ENCODE data around the gene DOC2B. TPM values are rescaled to one million over a fixed set of nuclear protein-coding genes. Genes with fewer than 3 reads are reported as not detected.

DOC2B gene
- total RNA-seq, 1 experiment from 2014 or later, result 15.2 TPM

- ATAC-seq (no peak), DNase-seq (ENCODE audit: low read depth, low spot score) (no peak)
- TF ChIP-seq EGR1 (IDR thresholded peaks at IDR 0.05; ENCODE audit: low read depth) (no peak), YY1 (IDR thresholded peaks at IDR 0.05; ENCODE audit: extremely low read depth, insufficient replicate concordance, low read depth, low read length) (no peak), RAD21 (IDR thresholded peaks at IDR 0.05; ENCODE audit: low read depth) (no peak), CEBPB (IDR thresholded peaks at IDR 0.05; ENCODE audit: low read depth) (no peak), CBX3 (IDR thresholded peaks at IDR 0.05; ENCODE audit: low read depth) (no peak), SRF (IDR thresholded peaks at IDR 0.05; ENCODE audit: low read depth) (no peak), ELF1 (IDR thresholded peaks at IDR 0.05; ENCODE audit: borderline replicate concordance, low read depth) (no peak), JUND (IDR thresholded peaks at IDR 0.05) (no peak)
- ChIA-PET RAD21 (ENCODE audit: low non-redundant PET in 1 of 2, low total read pairs in 2 of 2, uncharacterized antibody in 2 of 2, unreplicated experiment in 2 of 2) (no interaction called here), POLR2A (no interaction called here), CTCF (no interaction called here)
- H3K27ac ChIP-seq (ENCODE audit: low read depth, low read length), result no peak overlapping the region
- H3K4me1 ChIP-seq (ENCODE audit: control insufficient read depth in 1 of 2, insufficient read depth in 2 of 2, low read length in 2 of 2), result peaks cover 7 to 9% of the 10 kb centered on the region in 2 experiments; a peak in 3 of 4 replicates
- H3K4me3 ChIP-seq (replicated peaks in 1 of 2; ENCODE audit: low read depth in 1 of 2, low read length in 2 of 2), result no peak overlapping the region
- no peaks in the 10 kb centered on the region for H4K20me1 ChIP-seq (ENCODE audit: insufficient read depth)
- H3K36me3 ChIP-seq (ENCODE audit: control insufficient read depth in 1 of 2, insufficient read depth in 2 of 2, low read length in 2 of 2), result no peaks in the 10 kb centered on the region
- no peak overlapping the region for H3K9ac ChIP-seq (ENCODE audit: low read length)
- intact Hi-C loops (cut with micrococcal nuclease), result no loop called here
- no peak overlapping the region for H2AFZ ChIP-seq (ENCODE audit: low read depth, low read length, poor library complexity, severe bottlenecking)
- H3K9me3 ChIP-seq (ENCODE audit: control insufficient read depth in 1 of 2, insufficient read depth in 1 of 2, low read depth in 1 of 2, low read length in 2 of 2), result no peaks in the 10 kb centered on the region
- BruUV-seq (replicated peaks), result no TSS peak
- no peaks in the 10 kb centered on the region for H3K79me2 ChIP-seq (ENCODE audit: insufficient read depth, low read length)
- H3K27me3 ChIP-seq (ENCODE audit: insufficient read depth, low read length), result no peaks in the 10 kb centered on the region
- H3K9me2 ChIP-seq (ENCODE audit: insufficient read depth), result no peaks in the 10 kb centered on the region
- H3K4me2 ChIP-seq (ENCODE audit: low read length), result no peak overlapping the region
These were observed 4.1 kb upstream of the DOC2B start for GRCh38 chr17:185445-186138.

DNA sequence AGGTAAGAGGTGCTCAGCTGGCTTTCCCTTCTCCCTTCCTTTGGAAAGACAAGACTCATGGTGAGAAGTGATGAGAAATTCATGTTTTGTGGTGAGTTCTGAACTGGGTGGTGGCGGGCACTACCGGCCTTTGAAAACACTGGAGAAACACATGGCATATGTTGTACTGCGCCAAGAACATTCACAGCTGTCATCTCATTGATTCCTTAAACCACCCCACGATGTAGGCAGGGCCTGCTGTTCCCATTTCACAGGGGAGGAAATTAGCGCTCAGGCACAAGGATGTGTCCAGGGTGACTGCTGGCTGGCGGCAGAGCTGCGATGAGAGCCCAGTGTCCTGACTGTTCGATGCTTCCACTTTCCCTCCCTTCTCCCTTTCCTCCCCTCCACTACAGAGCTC, 1.6 kb upstream of the DOC2B start:
- no peak for DNase-seq (ENCODE audit: low read depth, low spot score)
- no peak for ATAC-seq
- H3K27ac ChIP-seq (ENCODE audit: low read depth, low read length), result no peak overlapping the region
- CTCF ChIA-PET, result no interaction called here
- TF ChIP-seq YY1 (IDR thresholded peaks at IDR 0.05; ENCODE audit: extremely low read depth, insufficient replicate concordance, low read depth, low read length), result no peak
- no peak for TF ChIP-seq JUND (IDR thresholded peaks at IDR 0.05)
- TF ChIP-seq CBX3 (IDR thresholded peaks at IDR 0.05; ENCODE audit: low read depth), result no peak
- TF ChIP-seq MAX (IDR thresholded peaks at IDR 0.05), result no peak
- TF ChIP-seq ELF1 (IDR thresholded peaks at IDR 0.05; ENCODE audit: borderline replicate concordance, low read depth), result no peak
- no peak for TF ChIP-seq SIN3A (IDR thresholded peaks at IDR 0.05; ENCODE audit: low read depth)
- no peak for TF ChIP-seq CEBPB (IDR thresholded peaks at IDR 0.05; ENCODE audit: low read depth)
- TF ChIP-seq POLR2AphosphoS5 (IDR thresholded peaks at IDR 0.05; ENCODE audit: low read depth, low read length), result no peak
- no peak for TF ChIP-seq TCF7L2 (IDR thresholded peaks at IDR 0.05; ENCODE audit: borderline replicate concordance, extremely low read depth, insufficient read depth, insufficient read length)
- TF ChIP-seq EGR1 (IDR thresholded peaks at IDR 0.05; ENCODE audit: low read depth), result no peak
- TF ChIP-seq ZNF274 (IDR thresholded peaks at IDR 0.05; ENCODE audit: low read depth, low read length), result no peak
- TF ChIP-seq CTCF (IDR thresholded peaks at IDR 0.05 in 2 of 3, conservative IDR thresholded peaks at IDR 0.05 in 1 of 3; ENCODE audit: borderline replicate concordance in 1 of 3, insufficient read depth in 1 of 3, low read depth in 2 of 3, low read length in 2 of 3), result no peak
- no peaks in the 10 kb centered on the region for H3K27me3 ChIP-seq (ENCODE audit: insufficient read depth, low read length)
- H3K9me2 ChIP-seq (ENCODE audit: insufficient read depth), result no peaks in the 10 kb centered on the region
- intact Hi-C loops (cut with micrococcal nuclease), result no loop called here
- RAD21 ChIA-PET (ENCODE audit: low non-redundant PET in 1 of 2, low total read pairs in 2 of 2, uncharacterized antibody in 2 of 2, unreplicated experiment in 2 of 2), result no interaction called here
- H3K4me2 ChIP-seq (ENCODE audit: low read length), result no peak overlapping the region
- POLR2A ChIA-PET, result no interaction called here
- H3K9me3 ChIP-seq (ENCODE audit: control insufficient read depth in 1 of 2, insufficient read depth in 1 of 2, low read depth in 1 of 2, low read length in 2 of 2), result no peaks in the 10 kb centered on the region
- no peak overlapping the region for H3K9ac ChIP-seq (ENCODE audit: low read length)
- no peak overlapping the region for H2AFZ ChIP-seq (ENCODE audit: low read depth, low read length, poor library complexity, severe bottlenecking)
- peaks cover 8% of the 10 kb centered on the region; the same call in 1 of the 2 replicates for H3K79me2 ChIP-seq (ENCODE audit: insufficient read depth, low read length)
- H3K4me3 ChIP-seq (replicated peaks in 1 of 2; ENCODE audit: low read depth in 1 of 2, low read length in 2 of 2), result no peak overlapping the region
- no peaks in the 10 kb centered on the region for H4K20me1 ChIP-seq (ENCODE audit: insufficient read depth)
- BruUV-seq (replicated peaks), result no TSS peak
- H3K4me1 ChIP-seq (ENCODE audit: control insufficient read depth in 1 of 2, insufficient read depth in 2 of 2, low read length in 2 of 2), result peaks cover 22 to 23% of the 10 kb centered on the region in 2 experiments
- no peaks in the 10 kb centered on the region for H3K36me3 ChIP-seq (ENCODE audit: control insufficient read depth in 1 of 2, insufficient read depth in 2 of 2, low read length in 2 of 2)

Measured in HCT116 (cell line).